IMR-90 (cell line): ENCODE data around the gene DNAH17. TPM values are rescaled to one million over a fixed set of nuclear protein-coding genes. Genes with fewer than 3 reads are reported as not detected.

Source experiments
- ATAC-seq: fragments of 200-7000 bp; cut with Tn5 transposase; 2 replicates; pipeline ENCODE4 v1.9.1; 2020; ENCODE audit warnings: low read depth, mild to moderate bottlenecking, moderate library complexity
- BruUV-seq: library from RNA; stranded (reverse); fragments of 400-500 nt; replicated peaks from 2 replicates; lab custom pipeline; 2021; lab: Mats Ljungman, UMichigan
- CTCF ChIA-PET: fragments of 300-600 bp; formaldehyde crosslinking; extraction: SDS; loops from one replicate; lab custom pipeline; 2021; ENCODE audit warnings: antibody characterized with exemption; lab: Yijun Ruan, JAX
- POLR2A ChIA-PET: fragments of 300-600 bp; sonication (Branson Sonifier 250); formaldehyde crosslinking; loops from one replicate; lab custom pipeline; 2022; ENCODE audit warnings: antibody characterized with exemption; ENCODE audit not compliant: unreplicated experiment; lab: Charles Lee
- DNase-seq: peaks from one replicate; pipeline ENCODE4 v3.0.0; 2013
- H2AFZ ChIP-seq: replicated peaks from 2 replicates; pipeline ENCODE3; 2013; ENCODE audit warnings: low read length, mild to moderate bottlenecking; ENCODE audit not compliant: poor library complexity
- H2AK5ac ChIP-seq: 2 replicates; pipeline ENCODE4 v1.6.1; 2013; ENCODE audit warnings: low read depth, low read length, inconsistent platforms
- H2AK9ac ChIP-seq: replicated peaks from 2 replicates; pipeline ENCODE3; 2013; ENCODE audit warnings: mild to moderate bottlenecking, low read depth, low read length, moderate library complexity; ENCODE audit not compliant: poor library complexity
- H2BK120ac ChIP-seq: 2 replicates; pipeline ENCODE4 v1.6.1; 2013; ENCODE audit warnings: low read depth, low read length, inconsistent platforms
- H2BK15ac ChIP-seq: 3 replicates; pipeline ENCODE4 v1.6.1; 2013; ENCODE audit warnings: low read depth, low read length, inconsistent platforms
- H2BK20ac ChIP-seq: 2 replicates; pipeline ENCODE4 v1.6.1; 2013; ENCODE audit warnings: low read depth, mild to moderate bottlenecking, inconsistent platforms, low read length, moderate library complexity
- H2BK5ac ChIP-seq: 2 replicates; pipeline ENCODE4 v1.6.1; 2013; ENCODE audit warnings: mild to moderate bottlenecking, low read depth, low read length, inconsistent platforms; ENCODE audit not compliant: poor library complexity, severe bottlenecking
- H3K14ac ChIP-seq: replicated peaks from 2 replicates; pipeline ENCODE4 v1.6.1; 2013; ENCODE audit warnings: low read depth, low read length, inconsistent platforms
- H3K18ac ChIP-seq: 2 replicates; pipeline ENCODE4 v1.6.1; 2013; ENCODE audit warnings: low read depth, low read length, control low read depth
- H3K23ac ChIP-seq: 2 replicates; pipeline ENCODE4 v1.6.1; 2013; ENCODE audit warnings: low read depth, low read length, inconsistent platforms
- H3K27ac ChIP-seq: 2 replicates; pipeline ENCODE4 v1.5.1; 2013; ENCODE audit warnings: mild to moderate bottlenecking, control low read depth, low read length; ENCODE audit not compliant: insufficient read depth
- H3K27me3 ChIP-seq: 2 replicates; pipeline ENCODE4 v1.6.1; 2013; ENCODE audit warnings: low read length; ENCODE audit not compliant: control insufficient read depth, insufficient read depth
- H3K36me3 ChIP-seq: 2 replicates; pipeline ENCODE4 v1.6.1; 2013; ENCODE audit warnings: low read length, mixed read lengths; ENCODE audit not compliant: control insufficient read depth, insufficient read depth
- H3K4ac ChIP-seq: 2 replicates; pipeline ENCODE4 v1.6.1; 2013; ENCODE audit warnings: low read depth, low read length, inconsistent platforms
- H3K4me1 ChIP-seq: 2 replicates; pipeline ENCODE4 v1.6.1; 2013; ENCODE audit warnings: low read length, mixed read lengths; ENCODE audit not compliant: control insufficient read depth, insufficient read depth
- H3K4me2 ChIP-seq: 2 replicates; pipeline ENCODE4 v1.6.1; 2013; ENCODE audit warnings: low read depth, mild to moderate bottlenecking, control low read depth, low read length, moderate library complexity
- H3K4me3 ChIP-seq: 2 replicates; pipeline ENCODE4 v1.5.1; 2013; ENCODE audit warnings: low read depth, mild to moderate bottlenecking, control low read depth, low read length, moderate library complexity; ENCODE audit not compliant: insufficient read depth
- H3K56ac ChIP-seq: 2 replicates; pipeline ENCODE4 v1.6.1; 2013; ENCODE audit warnings: low read length, inconsistent platforms; ENCODE audit not compliant: insufficient read depth; ENCODE audit errors: extremely low read depth
- H3K79me1 ChIP-seq, 2 experiments: 2 replicates each; pipeline ENCODE4 v1.6.1; 2013; ENCODE audit warnings: low read length in 2 of 2, inconsistent platforms in 1 of 2, low read depth in 1 of 2
- H3K9ac ChIP-seq: 2 replicates; pipeline ENCODE4 v1.6.1; 2013; ENCODE audit warnings: low read depth, low read length, control low read depth
- H3K9me1 ChIP-seq: 2 replicates; pipeline ENCODE4 v1.6.1; 2013; ENCODE audit warnings: low read length, inconsistent platforms; ENCODE audit not compliant: insufficient read depth
- H3K9me3 ChIP-seq: 2 replicates; pipeline ENCODE4 v1.6.1; 2013; ENCODE audit warnings: low read length; ENCODE audit not compliant: control insufficient read depth, insufficient read depth
- H4K20me1 ChIP-seq: 2 replicates; pipeline ENCODE4 v1.6.1; 2013; ENCODE audit warnings: low read length, inconsistent platforms; ENCODE audit not compliant: insufficient read depth
- H4K5ac ChIP-seq: 2 replicates; pipeline ENCODE4 v1.6.1; 2013; ENCODE audit warnings: mild to moderate bottlenecking, low read depth, low read length, control low read depth
- H4K8ac ChIP-seq, 2 experiments: 2 replicates each; pipeline ENCODE4 v1.6.1; 2013; ENCODE audit warnings: low read depth in 2 of 2, low read length in 2 of 2, control low read depth in 1 of 2, inconsistent platforms in 1 of 2
- H4K91ac ChIP-seq: 2 replicates; pipeline ENCODE4 v1.6.1; 2013; ENCODE audit warnings: low read depth, low read length, inconsistent platforms; ENCODE audit not compliant: insufficient read depth
- CEBPB ChIP-seq: IDR thresholded peaks from 2 replicates; pipeline ENCODE4 v1.6.1; 2012; ENCODE audit warnings: low read depth, low read length, improper control_type of control experiment
- MAZ ChIP-seq: IDR thresholded peaks from 2 replicates; pipeline ENCODE4 v1.6.1; 2012; ENCODE audit warnings: low read depth, mild to moderate bottlenecking, low read length, improper control_type of control experiment, moderate library complexity, borderline replicate concordance
- MXI1 ChIP-seq: IDR thresholded peaks from 2 replicates; pipeline ENCODE4 v1.6.1; 2012; ENCODE audit warnings: low read depth, mild to moderate bottlenecking, low read length, moderate library complexity, borderline replicate concordance
- RFX5 ChIP-seq: IDR thresholded peaks from 2 replicates; pipeline ENCODE4 v1.8.0; 2012; ENCODE audit warnings: low read depth, mild to moderate bottlenecking, low read length, moderate library complexity
- WGBS, 2 experiments: methylation state at CpG; one replicate each; pipeline versions ENCODE4 v1.1.5 to v1.1.7; 2013; ENCODE audit warnings: missing lambda C conversion rate in 2 of 2; ENCODE audit not compliant: insufficient read length in 1 of 2; ENCODE audit errors: extremely low coverage in 2 of 2; 5-methylcytosine and 5-hydroxymethylcytosine counted together
- dilution Hi-C: fragments of 300-500 bp; cut with HindIII; formaldehyde crosslinking; loops from one replicate; pipeline ENCODE4 v1.14.3; 2018; ENCODE audit warnings: low sequenced_read_pairs; ENCODE audit not compliant: unreplicated experiment
- in situ Hi-C: fragments of 300-500 bp; cut with MboI; formaldehyde crosslinking; loops from 3 replicates; pipeline ENCODE4 v1.14.3; 2019; ENCODE audit warnings: low sequenced_read_pairs, inconsistent platforms, mixed read lengths
- intact Hi-C: fragments of 100-400 bp; cut with micrococcal nuclease; formaldehyde crosslinking; loops from 2 replicates; pipeline ENCODE4 v1.10.0; 2022
- polyA plus RNA-seq, 3 experiments: library from polyadenylated mRNA; depleted of rRNA; stranded (reverse); fragments of >200 nt; gene quantifications; 2 replicates each; pipeline ENCODE4 v1.2.3, GENCODE V29; 2012; ENCODE audit warnings: low replicate concordance in 1 of 3
- total RNA-seq: library from RNA; depleted of rRNA; stranded (reverse); fragments of >200 nt; gene quantifications from 2 replicates; pipeline ENCODE4 v1.2.3, GENCODE V29; 2012
- TF ChIP-seq, protein P1 (sequence below): fragments of 150-350 bp; IDR thresholded peaks from 2 replicates; pipeline ENCODE4 v1.6.1; 2017; ENCODE audit warnings: mild to moderate bottlenecking, antibody characterized with exemption, low read length, low read depth

DNAH17 gene
- total and polyA plus RNA-seq, 2 of the 4 experiments (the other 2 are of a cell fraction) = not detected

DNA sequence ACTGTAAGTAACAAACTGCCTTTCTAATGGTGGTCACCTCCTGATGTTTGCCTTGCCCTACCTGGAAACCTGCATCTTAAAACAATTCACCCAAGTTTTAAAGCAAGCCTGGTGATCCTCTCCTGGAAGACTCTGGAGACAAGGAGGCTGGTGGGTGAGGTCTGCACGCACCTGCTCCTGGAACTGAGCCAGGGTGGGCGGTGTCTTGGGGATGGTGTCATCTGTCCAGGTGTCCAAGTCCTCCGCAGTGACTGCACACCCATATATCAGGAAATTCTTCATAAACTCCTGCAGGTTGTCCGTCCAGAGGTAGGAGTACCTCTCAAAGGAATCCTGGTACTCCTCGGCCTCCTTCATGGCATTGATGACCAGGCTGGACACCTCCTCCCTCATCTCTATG lies 44.9 kb downstream of the DNAH17 start:
- Histone ChIP-seq H3K79me1 (no peaks in the 10 kb centered on the region), H3K18ac (no peak overlapping the region)

More for the DNA sequence above, 44.9 kb downstream of the DNAH17 start:
- TF ChIP-seq MXI1 (no peak), RFX5 (no peak), CEBPB (no peak), MAZ (no peak)
- TF ChIP-seq, protein P1, sequence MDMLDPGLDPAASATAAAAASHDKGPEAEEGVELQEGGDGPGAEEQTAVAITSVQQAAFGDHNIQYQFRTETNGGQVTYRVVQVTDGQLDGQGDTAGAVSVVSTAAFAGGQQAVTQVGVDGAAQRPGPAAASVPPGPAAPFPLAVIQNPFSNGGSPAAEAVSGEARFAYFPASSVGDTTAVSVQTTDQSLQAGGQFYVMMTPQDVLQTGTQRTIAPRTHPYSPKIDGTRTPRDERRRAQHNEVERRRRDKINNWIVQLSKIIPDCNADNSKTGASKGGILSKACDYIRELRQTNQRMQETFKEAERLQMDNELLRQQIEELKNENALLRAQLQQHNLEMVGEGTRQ = no peak
- Histone ChIP-seq H3K27ac (no peak overlapping the region), H3K56ac (no peak overlapping the region), H3K4me1 (no peaks in the 10 kb centered on the region; the same call in 1 of the 2 replicates), H3K23ac (no peak overlapping the region), H4K8ac (no peak overlapping the region), H3K9ac (no peak overlapping the region), H2BK120ac (no peak overlapping the region), H2AK9ac (no peak overlapping the region), H4K91ac (no peak overlapping the region), H3K9me1 (no peaks in the 10 kb centered on the region), H4K5ac (no peak overlapping the region), H2AK5ac (no peak overlapping the region), H3K14ac (no peak overlapping the region), H2BK20ac (no peak overlapping the region), H2BK5ac (no peak overlapping the region), H3K9me3 (no peaks in the 10 kb centered on the region), H3K4me3 (no peak overlapping the region), H3K27me3 (peaks cover 17% of the 10 kb centered on the region; the same call in 1 of the 2 replicates), H2BK15ac (no peak overlapping the region), H3K4ac (no peak overlapping the region), H3K36me3 (no peaks in the 10 kb centered on the region), H2AFZ (no peak overlapping the region), H4K20me1 (no peaks in the 10 kb centered on the region), H3K4me2 (no peak overlapping the region)
- no CpG with 5 or more reads among the region's 5 CpGs for WGBS, 2 experiments
- ATAC-seq = no peak
- intact Hi-C loops = no loop called here
- dilution Hi-C loops = no loop called here
- in situ Hi-C loops = no loop called here
- ChIA-PET CTCF (no interaction called here), POLR2A (no interaction called here)
- no TSS peak for BruUV-seq
- DNase-seq = no peak
